ENCODE data around the gene HOXC9.
"Not testable (repeated sequence)": the region's sequence is repeated elsewhere in the genome, so short reads cannot be mapped to it uniquely, and the experiment has no call there.

Gene HOXC9

GRCh38 chr12:54034785-54035310 is 34.9 kb downstream of the HOXC9 start:
- in situ Hi-C loops (cut with HindIII; ENCODE audit: low sequenced_read_pairs) = no loop called here

- in situ Hi-C loops (cut with HindIII; ENCODE audit: low sequenced_read_pairs) = no loop called here
Measured at GRCh38 chr12:54035568-54036264, 35.8 kb downstream of the HOXC9 start.

GRCh38 chr12:54036620-54037359 is 36.8 kb downstream of the HOXC9 start:
- in situ Hi-C loops (cut with HindIII; ENCODE audit: low sequenced_read_pairs) = no loop called here

GRCh38 chr12:54037360-54038283 is 37.7 kb downstream of the HOXC9 start:
- in situ Hi-C loops (cut with HindIII; ENCODE audit: low sequenced_read_pairs) = no loop called here

- in situ Hi-C loops (cut with HindIII; ENCODE audit: low sequenced_read_pairs) = no loop called here
Measured at GRCh38 chr12:54038284-54038870, 38.4 kb downstream of the HOXC9 start.

- in situ Hi-C loops (cut with HindIII; ENCODE audit: low sequenced_read_pairs) = no loop called here
Measured at GRCh38 chr12:54038871-54039414, 39.0 kb downstream of the HOXC9 start.

- in situ Hi-C loops (cut with HindIII; ENCODE audit: low sequenced_read_pairs) = no loop called here
Measured at GRCh38 chr12:54039417-54040147, 39.6 kb downstream of the HOXC9 start.

GRCh38 chr12:54040148-54040494 is 40.2 kb downstream of the HOXC9 start:
- in situ Hi-C loops (cut with HindIII; ENCODE audit: low sequenced_read_pairs) = no loop called here

GRCh38 chr12:54040648-54041047 is 40.7 kb downstream of the HOXC9 start:
- in situ Hi-C loops (cut with HindIII; ENCODE audit: low sequenced_read_pairs) = no loop called here

- in situ Hi-C loops (cut with HindIII; ENCODE audit: low sequenced_read_pairs) = no loop called here
Measured at GRCh38 chr12:54041097-54041690, 41.2 kb downstream of the HOXC9 start.

GRCh38 chr12:54042033-54042432 is 42.1 kb downstream of the HOXC9 start:
- in situ Hi-C loops (cut with HindIII; ENCODE audit: low sequenced_read_pairs) = not testable (repeated sequence)

- in situ Hi-C loops (cut with HindIII; ENCODE audit: low sequenced_read_pairs) = no loop called here
Measured at GRCh38 chr12:54042970-54043853, 43.3 kb downstream of the HOXC9 start.

GRCh38 chr12:54044425-54045103 is 44.6 kb downstream of the HOXC9 start:
- in situ Hi-C loops (cut with HindIII; ENCODE audit: low sequenced_read_pairs) = no loop called here

- in situ Hi-C loops (cut with HindIII; ENCODE audit: low sequenced_read_pairs) = no loop called here
Measured at GRCh38 chr12:54045401-54045800, 45.4 kb downstream of the HOXC9 start.

- in situ Hi-C loops (cut with HindIII; ENCODE audit: low sequenced_read_pairs) = no loop called here
Measured at GRCh38 chr12:54045868-54046521, 46.0 kb downstream of the HOXC9 start.

GRCh38 chr12:54046809-54047159 is 46.8 kb downstream of the HOXC9 start:
- in situ Hi-C loops (cut with HindIII; ENCODE audit: low sequenced_read_pairs) = no loop called here

GRCh38 chr12:54047160-54047963 is 47.4 kb downstream of the HOXC9 start:
- in situ Hi-C loops (cut with HindIII; ENCODE audit: low sequenced_read_pairs) = no loop called here

Data from DLD1 (cell line).